Stomach (tissue), 4 donors: Measurements from ENCODE around the gene FRMPD2.

Experiments used
- EP300 ChIP-seq: sonication (generic); formaldehyde crosslinking; IDR thresholded peaks from one replicate; pipeline ENCODE4 v1.6.1; 2017; ENCODE audit warnings: antibody characterized with exemption
- POLR2A ChIP-seq, 4 donors: fragments of 450-650 bp; IDR thresholded peaks; one replicate each; pipeline ENCODE4 v1.6.1; 2016; ENCODE audit warnings: antibody characterized with exemption in 4 of 4, control low read depth in 2 of 4, mild to moderate bottlenecking in 1 of 4, moderate library complexity in 1 of 4
- POLR2AphosphoS5 ChIP-seq, 3 donors: sonication (generic); formaldehyde crosslinking; IDR thresholded peaks; one replicate each; pipeline ENCODE4 v1.6.1; 2016; ENCODE audit warnings: antibody characterized with exemption in 3 of 3
- TF ChIP-seq, protein P1 (sequence below), 7 experiments: fragments of 450-650 bp in 4 of 7; fragments of 200-600 bp in 3 of 7; sonication (generic) in 3 of 7; IDR thresholded peaks; one replicate each; pipeline ENCODE4 v1.5.1; 2016 to 2019; ENCODE audit warnings: antibody characterized with exemption in 7 of 7, control low read depth in 2 of 7, mild to moderate bottlenecking in 1 of 7

DNA sequence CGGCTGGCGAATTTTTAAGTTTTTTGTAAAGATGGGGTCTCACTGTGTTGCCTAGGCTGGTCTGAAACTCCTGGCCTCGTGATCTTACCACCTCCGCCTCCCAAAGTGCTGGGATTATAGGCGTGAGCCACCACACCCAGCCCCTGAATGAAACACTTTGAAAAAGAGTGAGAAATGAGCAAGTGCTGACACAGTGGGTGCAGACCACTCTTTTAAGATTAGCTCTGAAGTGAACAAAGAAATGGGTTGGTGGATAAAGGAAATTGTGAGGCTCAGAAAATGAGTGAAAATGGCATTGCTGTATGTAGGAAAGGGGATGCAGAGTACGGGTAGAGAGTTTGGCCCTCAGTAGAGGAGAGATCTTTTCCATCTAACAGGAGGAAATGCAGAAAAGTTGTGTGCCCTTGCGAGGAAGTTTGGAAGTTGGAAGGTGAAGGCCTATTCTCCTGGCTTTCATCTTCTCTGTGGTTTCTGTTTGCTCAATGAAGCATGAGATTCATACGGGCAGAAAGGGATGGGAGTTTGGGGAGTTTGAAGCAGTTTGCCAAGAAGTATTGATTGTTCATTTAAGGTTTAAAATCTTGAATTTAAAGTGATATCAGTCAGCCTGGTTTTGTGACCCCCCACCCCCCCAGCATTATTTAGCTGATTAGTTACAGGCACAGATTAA is 43.0 kb upstream of the FRMPD2 start:
- TF ChIP-seq, protein P1, sequence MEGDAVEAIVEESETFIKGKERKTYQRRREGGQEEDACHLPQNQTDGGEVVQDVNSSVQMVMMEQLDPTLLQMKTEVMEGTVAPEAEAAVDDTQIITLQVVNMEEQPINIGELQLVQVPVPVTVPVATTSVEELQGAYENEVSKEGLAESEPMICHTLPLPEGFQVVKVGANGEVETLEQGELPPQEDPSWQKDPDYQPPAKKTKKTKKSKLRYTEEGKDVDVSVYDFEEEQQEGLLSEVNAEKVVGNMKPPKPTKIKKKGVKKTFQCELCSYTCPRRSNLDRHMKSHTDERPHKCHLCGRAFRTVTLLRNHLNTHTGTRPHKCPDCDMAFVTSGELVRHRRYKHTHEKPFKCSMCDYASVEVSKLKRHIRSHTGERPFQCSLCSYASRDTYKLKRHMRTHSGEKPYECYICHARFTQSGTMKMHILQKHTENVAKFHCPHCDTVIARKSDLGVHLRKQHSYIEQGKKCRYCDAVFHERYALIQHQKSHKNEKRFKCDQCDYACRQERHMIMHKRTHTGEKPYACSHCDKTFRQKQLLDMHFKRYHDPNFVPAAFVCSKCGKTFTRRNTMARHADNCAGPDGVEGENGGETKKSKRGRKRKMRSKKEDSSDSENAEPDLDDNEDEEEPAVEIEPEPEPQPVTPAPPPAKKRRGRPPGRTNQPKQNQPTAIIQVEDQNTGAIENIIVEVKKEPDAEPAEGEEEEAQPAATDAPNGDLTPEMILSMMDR (IDR thresholded peaks at IDR 0.05) = no peak
- TF ChIP-seq POLR2AphosphoS5 (IDR thresholded peaks at IDR 0.05) (no peak), EP300 (no peak), POLR2A (IDR thresholded peaks at IDR 0.05) (no peak)
